Neural cell (in vitro differentiated cells): ENCODE measurements around the gene CBLB.

Source experiments
- CTCF ChIP-seq: fragments of 450-650 bp; IDR thresholded peaks from 2 replicates; pipeline ENCODE4 v1.5.1; 2014; ENCODE audit warnings: antibody characterized with exemption, mild to moderate bottlenecking, moderate library complexity; ENCODE audit not compliant: poor library complexity, severe bottlenecking
- EP300 ChIP-seq: fragments of 450-650 bp; conservative IDR thresholded peaks from 2 replicates; pipeline ENCODE4 v1.6.1; 2014; ENCODE audit warnings: antibody characterized with exemption, mild to moderate bottlenecking, moderate library complexity; ENCODE audit not compliant: poor library complexity, severe bottlenecking
- EZH2 ChIP-seq: fragments of 200-600, 300-800 bp; shearing (Covaris generic), sonication (generic); IDR thresholded peaks from 2 replicates; pipeline ENCODE4 v1.6.1; 2014; ENCODE audit warnings: antibody characterized with exemption, low read length, borderline replicate concordance, mild to moderate bottlenecking; ENCODE audit not compliant: insufficient read depth, poor library complexity, severe bottlenecking
- MXI1 ChIP-seq: fragments of 450-650 bp; conservative IDR thresholded peaks from 2 replicates; pipeline ENCODE4 v1.6.1; 2014; ENCODE audit warnings: antibody characterized with exemption, mild to moderate bottlenecking; ENCODE audit not compliant: poor library complexity, severe bottlenecking
- POLR2AphosphoS5 ChIP-seq: IDR thresholded peaks from 2 replicates; pipeline ENCODE4 v1.6.1; 2012
- RAD21 ChIP-seq: fragments of 450-650 bp; conservative IDR thresholded peaks from 2 replicates; pipeline ENCODE4 v1.6.1; 2014; ENCODE audit warnings: antibody characterized with exemption, mild to moderate bottlenecking, moderate library complexity
- TAF1 ChIP-seq: IDR thresholded peaks from 2 replicates; pipeline ENCODE4 v1.6.1; 2012; ENCODE audit warnings: low read depth

GRCh38 chr3:105773291-105773690 is 95.5 kb downstream of the CBLB start:
- TF ChIP-seq CTCF (no peak), RAD21 (no peak), EP300 (no peak), POLR2AphosphoS5 (no peak), TAF1 (no peak), MXI1 (no peak), EZH2 (no peak)
